ENCODE measurements around the gene CTAGE4.
"Not testable (repeated sequence)": the region's sequence is repeated elsewhere in the genome, so short reads cannot be mapped to it uniquely, and the experiment has no call there.

Gene CTAGE4, protein sequence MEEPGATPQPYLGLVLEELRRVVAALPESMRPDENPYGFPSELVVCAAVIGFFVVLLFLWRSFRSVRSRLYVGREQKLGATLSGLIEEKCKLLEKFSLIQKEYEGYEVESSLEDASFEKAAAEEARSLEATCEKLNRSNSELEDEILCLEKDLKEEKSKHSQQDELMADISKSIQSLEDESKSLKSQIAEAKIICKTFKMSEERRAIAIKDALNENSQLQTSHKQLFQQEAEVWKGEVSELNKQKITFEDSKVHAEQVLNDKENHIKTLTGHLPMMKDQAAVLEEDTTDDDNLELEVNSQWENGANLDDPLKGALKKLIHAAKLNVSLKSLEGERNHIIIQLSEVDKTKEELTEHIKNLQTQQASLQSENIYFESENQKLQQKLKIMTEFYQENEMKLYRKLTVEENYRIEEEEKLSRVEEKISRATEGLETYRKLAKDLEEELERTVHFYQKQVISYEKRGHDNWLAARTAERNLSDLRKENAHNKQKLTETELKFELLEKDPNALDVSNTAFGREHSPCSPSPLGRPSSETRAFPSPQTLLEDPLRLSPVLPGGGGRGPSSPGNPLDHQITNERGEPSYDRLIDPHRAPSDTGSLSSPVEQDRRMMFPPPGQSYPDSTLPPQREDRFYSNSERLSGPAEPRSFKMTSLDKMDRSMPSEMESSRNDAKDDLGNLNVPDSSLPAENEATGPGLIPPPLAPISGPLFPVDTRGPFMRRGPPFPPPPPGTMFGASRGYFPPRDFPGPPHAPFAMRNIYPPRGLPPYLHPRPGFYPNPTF

DNA sequence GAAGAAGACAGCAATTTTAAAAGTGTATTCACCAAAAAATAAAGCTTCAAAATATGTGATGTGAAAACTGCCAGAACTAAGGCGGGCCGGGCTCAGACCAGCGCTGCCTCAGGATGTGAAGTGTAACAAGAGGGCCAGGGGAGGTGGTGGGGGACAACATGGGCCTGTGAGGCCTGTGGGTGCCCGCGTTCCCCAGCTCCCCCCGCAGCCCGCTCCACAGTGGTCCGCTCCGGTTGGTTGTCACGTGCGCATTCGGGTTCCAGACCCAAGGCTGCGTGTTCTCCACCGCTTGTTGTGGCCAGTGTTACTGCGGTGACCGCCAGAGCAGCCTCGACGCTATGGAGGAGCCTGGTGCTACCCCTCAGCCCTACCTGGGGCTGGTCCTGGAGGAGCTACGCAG, at the start of gene CTAGE4:
Gene CTAGE4 (plus strand): TSS at position 301 of the 400 bp plus-strand sequence. CDS start 38 bp downstream, at position 339.
- DNase-seq: not testable (repeated sequence)

DNA sequence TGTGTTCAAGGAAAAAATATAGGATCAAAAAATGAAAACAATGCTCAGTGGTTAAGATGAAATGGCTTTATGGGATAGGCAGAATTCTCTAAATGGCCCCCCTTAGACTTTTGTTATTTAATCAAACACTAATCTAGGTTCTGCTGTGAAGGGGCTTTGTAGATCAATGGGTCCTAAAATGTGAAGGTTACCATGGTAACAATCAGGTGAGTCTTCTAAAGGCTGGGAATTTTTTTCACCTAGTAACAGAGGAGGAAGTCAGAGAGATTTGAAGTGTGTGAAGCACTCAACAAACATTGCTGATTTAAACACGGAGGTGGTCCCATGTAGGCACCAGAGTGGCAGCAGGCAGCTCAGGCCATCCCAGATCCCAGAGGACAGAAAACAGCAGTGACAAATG, 49.1 kb upstream of the CTAGE4 start:
- DNase-seq: no peak

DNA sequence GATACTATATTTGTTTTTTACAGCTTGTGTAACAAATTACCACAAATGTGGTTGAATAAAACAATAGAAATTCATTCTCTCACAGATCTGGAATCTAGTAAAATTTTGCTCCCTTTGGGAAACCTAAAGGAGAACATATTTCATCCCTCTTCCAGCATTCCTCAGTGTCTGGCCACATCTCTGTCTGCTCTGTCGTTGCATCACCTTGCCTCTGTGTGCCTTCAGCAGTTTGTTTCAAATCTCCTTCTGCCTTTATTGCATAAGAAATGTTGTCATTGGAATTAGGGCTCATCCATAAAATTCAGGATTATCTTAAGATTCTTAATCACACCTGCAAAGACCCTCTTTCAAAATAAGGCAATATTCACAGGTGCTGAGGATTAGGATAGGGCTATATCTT, 45.8 kb upstream of the CTAGE4 start:
- DNase-seq: no peak

DNA sequence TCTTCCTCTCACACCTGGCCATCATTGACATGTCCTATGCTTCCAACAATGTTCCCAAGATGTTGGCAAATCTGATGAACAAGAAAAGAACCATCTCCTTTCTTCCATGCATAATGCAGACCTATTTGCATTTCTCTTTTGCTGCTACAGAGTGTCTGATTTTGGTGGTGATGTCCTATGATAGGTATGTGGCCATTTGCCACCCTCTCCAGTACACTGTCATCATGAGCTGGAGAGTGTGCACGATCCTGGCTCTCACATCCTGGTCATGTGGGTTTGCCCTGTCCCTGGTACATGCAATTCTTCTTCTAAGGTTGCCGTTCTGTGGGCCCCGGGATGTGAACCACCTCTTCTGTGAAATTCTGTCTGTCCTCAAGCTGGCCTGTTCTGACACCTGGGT, 41.1 kb upstream of the CTAGE4 start:
- DNase-seq: no peak

DNA sequence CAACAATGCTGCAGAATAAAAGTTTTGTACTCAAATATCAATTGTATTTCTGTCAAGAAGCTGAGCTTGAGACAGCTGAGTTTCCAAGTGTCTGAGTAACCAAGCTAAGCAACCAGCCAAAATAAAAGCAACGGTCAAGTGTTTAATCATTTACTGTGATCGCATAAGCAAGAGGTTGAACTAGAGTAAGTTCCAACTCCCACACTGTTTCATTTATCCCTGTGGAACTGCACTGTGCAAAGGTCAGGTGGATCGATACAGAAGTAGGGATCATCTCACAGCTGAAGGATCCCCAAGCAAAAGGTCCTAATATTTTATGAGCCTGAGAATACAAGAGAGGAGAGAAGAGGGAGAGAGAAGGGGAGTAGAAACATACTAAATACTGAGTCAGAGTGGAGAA, 38.8 kb upstream of the CTAGE4 start:
- no peak for DNase-seq

DNA sequence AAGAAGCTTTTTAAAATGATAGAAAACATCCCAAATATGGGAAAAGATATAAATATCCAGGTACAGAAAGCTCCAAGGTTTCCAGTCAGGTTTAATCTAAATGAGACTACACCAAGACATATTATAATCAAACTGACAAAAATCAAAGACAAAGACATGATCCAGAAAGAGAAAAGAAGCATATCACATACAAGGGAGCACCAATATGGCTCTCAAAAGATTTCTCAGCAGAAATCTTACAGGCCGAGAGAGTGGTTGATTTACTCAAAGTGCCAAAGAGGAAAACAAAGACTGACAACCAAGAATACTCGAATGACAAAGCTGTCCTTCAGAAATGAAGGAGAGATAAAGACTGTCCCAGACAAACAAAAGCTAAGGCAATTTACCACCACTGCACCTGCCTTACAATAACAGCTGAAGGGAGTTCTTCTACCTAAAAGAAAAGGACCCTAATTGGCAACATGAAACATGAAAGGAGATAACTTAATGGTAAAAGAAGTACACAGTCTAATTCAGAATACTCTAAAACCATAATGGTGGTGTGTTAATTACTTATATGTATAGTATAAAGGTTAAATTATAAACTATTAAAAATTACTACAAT, 34.9 kb upstream of the CTAGE4 start:
- DNase-seq: no peak

DNA sequence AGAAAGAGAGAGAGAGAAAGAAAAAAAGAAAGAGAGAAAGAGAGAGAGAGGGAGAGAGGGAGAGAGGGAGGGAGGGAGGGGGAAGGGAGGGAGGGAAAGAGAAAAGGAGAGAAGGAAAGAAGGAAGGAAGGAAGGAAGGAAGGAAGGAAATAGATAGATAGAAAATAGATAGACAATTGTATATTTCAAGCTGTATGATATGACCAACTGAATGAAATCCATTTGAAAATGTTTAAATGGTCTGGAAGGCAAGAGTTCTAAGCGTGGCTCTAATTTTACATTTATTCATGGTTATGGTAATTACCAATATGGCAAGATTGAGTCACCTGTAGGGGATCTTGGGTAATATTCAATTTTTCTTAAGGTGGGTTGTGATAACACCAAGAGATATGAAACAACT, 24.4 kb upstream of the CTAGE4 start:
- DNase-seq: no peak

DNA sequence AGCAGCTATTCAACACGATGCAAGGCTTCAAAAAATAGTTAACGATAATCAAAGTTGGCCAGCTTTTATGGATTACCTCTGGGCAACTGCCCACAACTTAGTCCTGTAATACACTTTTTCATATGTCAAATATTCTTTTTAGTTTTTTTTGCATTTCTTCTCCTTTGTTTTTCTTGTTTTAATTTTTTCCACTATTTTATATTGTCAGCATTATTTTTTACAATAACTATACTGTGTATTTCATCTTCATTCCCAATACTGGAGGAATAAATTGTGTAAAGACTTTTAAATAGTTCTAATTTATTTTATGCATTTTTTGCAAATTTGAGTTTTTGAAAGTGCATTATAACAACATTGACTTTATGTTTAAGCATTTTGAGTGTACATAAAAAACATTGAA, 18.5 kb upstream of the CTAGE4 start:
- no peak for DNase-seq

DNA sequence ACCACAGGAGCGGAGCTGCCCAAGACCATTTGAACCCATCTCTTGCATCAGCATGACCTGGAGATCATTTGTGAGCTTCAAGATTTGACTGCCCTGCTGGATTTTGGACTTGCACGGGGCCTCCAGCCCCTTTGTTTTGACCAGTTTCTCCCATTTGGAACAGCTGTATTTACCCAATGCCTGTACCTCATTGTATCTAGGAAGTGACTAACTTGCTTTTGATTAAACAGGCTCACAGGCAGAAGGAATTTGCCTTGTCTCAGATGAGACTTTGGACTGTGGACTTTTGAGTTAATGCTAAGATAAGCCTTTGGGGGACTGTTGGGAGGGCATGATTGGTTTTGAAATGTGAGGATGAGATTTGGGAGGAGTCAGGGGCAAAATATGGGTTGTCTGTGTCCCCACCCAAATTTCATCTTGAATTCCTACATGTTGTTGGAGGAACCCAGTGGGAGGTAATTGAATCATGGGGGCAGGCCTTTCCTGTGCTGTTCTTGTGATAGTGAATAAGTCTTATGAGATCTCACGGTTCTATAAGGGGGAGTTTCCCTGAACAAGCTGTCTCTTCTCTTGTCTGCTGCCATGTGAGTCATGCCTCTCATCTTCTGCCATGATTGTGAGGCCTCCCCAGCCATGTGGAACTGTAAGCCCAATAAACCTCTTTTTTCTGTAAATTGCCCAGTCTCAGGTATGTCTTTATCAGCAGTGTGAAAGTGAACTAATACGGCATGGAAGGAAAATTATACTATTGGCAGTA, 11.5 kb upstream of the CTAGE4 start:
- not testable (repeated sequence) for DNase-seq

DNA sequence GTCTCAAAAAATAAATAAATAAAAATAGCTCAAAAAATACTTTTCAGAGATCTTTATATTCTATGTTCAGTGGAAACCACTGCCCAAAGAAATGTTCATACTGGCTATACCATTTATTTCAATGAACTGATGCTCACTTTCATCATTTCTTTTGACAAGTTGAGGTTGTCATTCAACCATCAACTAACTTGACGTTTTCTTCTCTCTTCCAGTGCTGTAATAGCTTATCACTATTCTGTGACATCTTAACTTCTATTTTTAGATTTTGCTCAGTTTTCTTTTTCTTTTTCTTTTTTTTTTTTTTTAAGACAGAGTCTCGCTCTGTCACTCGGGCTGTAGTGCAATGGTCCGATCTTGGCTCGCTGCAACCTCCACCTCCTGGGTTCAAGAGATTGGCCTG, 8.7 kb upstream of the CTAGE4 start:
- no peak for DNase-seq

DNA sequence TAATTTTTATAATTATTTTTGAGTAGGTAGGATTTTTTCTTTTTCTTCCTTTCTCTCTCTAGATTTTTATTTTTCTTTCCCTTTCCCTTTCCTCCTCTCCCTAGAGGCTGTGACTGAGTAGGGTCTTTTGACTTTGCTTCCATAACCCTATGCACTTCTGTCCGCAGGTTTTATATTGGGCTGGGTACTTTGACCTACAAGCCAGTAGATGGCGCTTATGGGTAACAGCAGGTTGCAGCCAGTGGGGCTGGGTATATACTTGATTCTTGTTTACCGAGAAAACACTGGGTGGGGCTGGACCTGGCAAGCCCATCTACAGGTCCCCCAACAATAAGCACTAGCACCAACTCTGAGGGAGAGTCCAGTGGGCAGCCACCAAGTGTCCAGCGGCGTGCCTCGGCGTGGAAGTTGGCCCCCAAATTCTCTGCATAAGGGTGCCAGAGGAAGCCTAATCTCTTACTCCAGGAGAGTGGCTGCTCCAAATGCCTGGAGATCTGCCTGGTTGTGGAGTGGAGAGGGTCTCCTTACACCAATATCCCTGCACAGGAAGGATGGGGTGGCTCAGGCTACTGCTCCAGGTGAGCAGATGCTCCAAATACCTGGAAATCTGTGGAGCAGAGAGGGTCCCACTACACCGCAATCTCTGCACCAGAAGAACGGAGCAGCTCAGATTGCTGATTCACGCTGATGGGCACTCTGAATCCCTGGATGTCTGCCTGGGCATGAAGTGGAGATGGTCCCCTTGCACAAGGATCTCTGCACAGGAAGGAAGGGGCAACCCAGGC, 4.7 kb upstream of the CTAGE4 start:
- peak in 3 of 5 experiments; percentile 8 to 53 (median 10) for DNase-seq

DNA sequence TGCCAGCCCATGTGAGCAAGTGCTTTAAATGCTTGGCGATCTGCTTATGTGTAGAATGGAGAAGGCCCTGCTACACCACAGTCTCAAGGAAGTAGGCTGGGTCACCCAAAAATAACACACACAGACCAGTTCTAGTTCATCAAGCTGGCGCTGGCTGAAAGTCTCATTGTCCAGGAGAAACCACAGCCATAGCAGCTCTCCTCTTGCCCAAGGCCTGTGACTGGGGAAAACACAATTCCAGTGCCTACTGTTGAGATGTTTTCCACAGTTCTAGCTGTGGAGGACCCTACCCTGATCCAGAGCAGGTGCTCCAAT, 4.1 kb upstream of the CTAGE4 start:
- DNase-seq: not testable (repeated sequence)

DNA sequence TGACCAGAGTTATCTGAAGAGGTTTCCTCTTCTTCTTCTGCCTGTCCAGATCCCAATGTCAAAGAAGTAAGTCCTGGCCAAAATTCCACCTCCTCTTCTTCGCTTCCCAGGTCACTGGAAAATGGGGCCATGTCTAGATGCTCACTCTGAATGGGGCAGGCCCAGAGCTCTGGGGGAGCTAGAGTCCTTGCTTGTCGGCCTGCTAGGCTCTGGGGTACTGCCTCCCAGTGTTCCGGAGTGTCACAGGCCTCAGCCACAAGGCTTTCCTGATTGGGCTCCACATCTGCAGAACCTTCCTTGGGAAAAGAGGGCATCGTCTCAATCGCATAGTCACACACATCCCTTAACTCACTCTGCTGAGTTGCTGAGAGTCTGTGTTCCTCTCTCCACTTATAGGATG, 4.6 kb downstream of the CTAGE4 start:
- DNase-seq: not testable (repeated sequence)

DNA sequence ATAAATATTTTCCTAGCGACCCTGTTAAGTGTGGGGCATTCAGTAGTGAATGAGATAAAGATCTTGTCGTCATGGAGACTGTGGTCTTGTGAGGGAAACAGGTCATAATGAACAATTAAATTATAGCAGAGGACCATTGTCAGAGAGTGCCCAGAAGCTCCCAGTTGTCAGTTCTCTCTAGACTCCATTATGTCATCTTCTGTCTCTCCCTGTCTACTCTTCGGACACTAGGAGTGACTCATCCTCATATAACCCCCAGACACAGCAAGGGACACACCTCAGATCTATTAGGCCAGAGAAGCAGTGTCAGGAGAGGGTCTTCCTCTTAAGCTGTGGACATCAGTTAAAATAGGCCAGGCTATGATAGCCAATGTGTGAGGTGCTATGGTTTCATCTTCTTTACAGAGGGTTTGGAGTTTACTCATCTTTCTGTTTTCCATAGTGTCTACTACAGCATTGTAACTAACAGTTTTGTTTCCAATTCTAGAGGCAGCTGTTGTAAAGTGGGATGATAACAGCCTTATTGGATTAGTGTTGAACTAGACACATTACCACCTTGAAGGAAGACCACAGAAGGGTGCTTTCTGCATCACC, 5.4 kb downstream of the CTAGE4 start:
- DNase-seq: not testable (repeated sequence)

DNA sequence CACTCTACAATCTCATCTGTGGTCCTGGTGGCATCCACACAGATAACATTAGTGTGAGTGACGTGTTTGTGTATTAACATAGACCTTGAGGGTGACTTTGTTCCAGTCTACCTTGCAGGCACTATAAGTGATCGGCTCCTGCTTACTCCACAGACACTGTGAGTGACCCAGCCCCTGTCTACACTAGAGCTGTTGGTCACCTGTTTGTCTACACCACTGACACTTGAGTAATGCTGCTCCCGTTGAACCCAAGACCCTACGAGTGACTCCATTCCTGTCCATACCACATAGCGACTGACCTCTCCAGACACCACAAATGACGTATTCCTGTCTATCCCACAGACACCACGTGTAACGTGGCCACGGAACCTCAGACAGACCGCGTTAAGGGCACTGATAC, 10.5 kb downstream of the CTAGE4 start:
- DNase-seq: not testable (repeated sequence)

DNA sequence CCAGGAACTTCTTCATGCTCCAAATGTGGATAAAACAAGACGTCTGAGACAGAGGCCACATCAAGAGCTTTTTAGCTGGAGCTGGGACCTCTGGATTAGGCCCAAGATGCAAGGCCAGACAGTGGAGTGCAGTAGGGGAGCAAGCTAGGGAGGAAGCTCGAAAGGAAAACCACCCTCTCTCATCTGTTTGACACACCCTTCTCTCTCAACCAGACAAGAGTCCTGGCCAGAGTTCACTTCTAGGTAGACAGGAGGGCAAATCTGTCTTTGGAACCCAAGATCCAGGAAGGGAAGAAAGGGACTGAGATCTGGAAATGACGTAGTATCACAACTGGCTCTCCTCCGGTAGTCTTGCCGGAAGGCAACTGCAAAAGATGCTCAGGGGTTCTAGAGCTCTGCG, 11.2 kb downstream of the CTAGE4 start:
- not testable (repeated sequence) for DNase-seq

DNA sequence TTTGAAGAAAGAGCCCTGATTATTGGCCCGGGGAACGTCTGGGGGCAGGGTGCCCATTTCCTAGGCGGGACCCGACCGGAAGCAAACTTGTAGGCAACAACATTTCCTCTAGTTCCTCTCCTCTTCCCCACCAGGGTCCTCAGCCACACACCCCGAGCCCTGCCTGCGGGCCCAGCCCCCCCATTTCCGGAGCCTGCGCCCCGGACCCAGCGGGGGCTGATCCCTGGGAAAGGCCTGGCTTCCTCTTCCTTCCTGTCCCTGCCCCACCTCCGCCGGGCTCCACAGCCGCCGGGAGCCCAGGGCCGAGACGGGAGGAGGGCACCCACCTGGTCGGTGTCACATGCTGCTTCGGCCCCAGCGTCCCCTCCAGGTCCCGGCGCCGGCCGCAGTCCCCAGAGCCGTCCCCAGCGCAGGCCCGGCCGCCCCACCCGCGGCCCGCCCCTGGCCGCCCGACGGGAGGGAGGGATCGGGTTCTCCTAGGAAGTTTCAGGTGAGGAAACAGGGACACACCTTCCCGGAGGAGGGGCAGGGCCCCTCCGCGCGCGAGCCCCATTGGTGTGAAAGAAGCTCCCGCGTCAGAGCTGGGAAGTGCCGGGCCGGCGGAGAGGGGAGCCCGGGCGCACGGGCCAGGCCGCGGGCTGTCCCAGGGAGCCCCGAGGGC, 12.1 kb downstream of the CTAGE4 start, which contains the start of gene ARHGEF35:
Gene ARHGEF35 (minus strand): TSS at position 622 of the 661 bp plus-strand sequence. CDS start 7,450 bp downstream, outside the sequence.
- DNase-seq: peak in 1 of 5 experiments; percentile 13

DNA sequence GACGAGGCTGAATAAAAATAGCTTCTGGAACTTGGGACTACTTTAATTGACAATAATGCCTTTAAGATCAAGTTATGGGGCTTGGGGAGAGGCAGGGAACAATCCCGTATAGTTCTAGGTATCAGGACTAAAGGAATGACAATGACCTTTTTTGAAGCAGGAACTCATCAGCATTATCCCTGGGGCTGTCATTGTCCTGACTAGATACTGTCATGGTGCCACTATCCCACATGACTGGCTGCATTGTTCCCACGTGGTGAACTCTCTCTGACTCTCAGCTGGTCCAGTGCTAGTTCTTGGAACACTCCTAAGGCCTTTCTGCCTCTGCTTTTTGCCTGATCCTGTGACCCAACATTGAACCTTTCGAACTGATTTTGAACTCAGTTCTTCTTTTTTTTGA, 15.7 kb downstream of the CTAGE4 start:
- DNase-seq: not testable (repeated sequence)

DNA sequence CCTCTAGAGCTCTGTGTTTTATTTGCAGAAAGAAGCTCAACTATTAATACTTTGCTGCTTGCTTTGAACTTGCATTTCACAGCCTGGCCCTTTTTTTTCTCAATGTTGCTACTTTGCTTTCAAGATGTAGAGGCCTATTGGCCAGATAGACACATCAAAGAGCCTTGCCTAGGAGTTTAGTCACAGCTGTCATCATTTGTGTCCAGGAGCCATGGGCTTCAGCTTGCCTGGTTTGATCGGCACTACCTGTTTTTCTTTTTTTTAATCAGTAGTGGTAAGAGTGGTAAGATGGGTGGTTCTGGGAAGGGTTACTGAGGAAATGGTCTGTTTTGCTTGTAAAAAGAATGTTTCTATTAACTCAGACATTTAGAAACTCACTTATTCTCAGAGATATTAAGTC, 18.7 kb downstream of the CTAGE4 start:
- DNase-seq: not testable (repeated sequence)

DNA sequence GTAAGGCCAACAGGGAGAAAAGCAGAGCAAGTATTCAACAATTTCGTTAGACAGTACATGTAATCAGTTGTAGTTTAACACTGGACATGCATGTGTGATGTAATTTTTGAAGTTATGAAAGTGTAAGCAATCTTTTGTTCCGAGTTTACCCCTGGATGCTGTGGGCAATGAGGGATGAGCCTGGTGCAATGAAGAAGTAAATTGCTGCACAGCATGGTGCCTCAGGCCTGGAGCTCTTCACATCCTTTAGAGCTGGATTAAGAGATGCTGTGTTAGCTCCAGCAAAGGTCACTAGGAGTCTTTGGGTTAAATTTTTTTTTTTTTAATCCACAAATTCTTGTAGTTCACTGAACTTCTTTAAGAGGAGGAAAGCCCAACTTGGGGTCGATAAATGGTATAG, 19.8 kb downstream of the CTAGE4 start:
- DNase-seq: not testable (repeated sequence)

DNA sequence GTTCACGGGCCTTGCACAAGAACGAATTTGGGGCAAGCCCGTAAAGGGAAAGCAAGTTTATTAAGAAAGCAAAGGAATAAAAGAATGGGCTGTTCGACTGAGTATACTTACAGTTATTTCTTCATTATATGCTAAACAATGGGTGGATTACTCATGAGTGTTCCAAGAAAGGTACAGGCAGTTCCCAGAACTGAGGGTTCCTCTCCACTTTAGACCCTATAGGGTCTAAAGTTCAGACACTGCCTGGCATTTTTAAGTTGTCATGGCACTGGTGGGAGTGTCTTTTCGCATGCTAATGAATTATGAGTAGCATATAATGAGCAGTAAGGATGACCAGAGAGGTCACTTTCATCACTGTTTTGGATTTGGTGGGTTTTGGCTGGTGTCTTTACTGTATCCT, 22.0 kb downstream of the CTAGE4 start:
- not testable (repeated sequence) for DNase-seq

All from T-helper 2 cell (primary cell).